ENCODE results near the gene GGACT.

Gene GGACT

DNA sequence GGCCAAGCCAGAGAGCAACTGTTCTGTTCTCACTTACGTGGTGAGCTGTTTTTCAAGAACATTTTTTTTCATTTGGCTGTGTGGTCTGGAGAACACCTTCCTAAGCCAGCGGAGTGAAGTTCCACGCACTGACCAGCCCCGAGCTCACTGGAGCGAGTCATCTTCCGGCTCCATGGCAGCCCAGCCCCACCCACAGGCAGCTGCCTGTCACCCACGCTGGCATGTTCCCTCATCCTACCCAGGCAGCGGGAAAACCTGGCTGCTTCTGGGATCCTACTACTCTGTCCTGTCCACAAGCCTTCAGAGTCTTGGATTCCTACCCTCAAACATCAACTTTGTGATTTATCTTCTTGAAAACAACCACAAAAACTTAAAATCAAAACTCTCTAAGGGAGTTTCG is 76.2 kb downstream of the GGACT start:
- no peak for DNase-seq (ENCODE audit: low read depth)

DNA sequence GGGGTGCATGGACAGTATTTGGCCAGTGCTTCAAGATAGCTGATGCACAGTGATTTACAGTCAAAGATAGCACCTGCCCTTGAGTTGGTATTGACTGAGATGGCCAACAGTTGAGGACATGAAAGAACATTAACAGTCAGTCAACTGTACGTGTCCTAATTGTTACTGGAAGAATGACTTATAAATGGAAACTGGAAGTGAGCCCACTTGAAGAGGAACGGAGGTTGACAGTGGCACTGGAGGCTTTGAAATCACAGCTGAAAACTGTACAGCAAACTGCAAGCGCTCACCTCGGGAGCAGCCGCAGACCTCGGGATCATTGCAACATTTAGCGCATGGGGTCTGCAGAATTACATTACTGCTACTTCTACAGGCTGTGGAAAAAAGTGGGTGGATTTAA is 77.1 kb downstream of the GGACT start:
- no peak for DNase-seq (ENCODE audit: low read depth)

DNA sequence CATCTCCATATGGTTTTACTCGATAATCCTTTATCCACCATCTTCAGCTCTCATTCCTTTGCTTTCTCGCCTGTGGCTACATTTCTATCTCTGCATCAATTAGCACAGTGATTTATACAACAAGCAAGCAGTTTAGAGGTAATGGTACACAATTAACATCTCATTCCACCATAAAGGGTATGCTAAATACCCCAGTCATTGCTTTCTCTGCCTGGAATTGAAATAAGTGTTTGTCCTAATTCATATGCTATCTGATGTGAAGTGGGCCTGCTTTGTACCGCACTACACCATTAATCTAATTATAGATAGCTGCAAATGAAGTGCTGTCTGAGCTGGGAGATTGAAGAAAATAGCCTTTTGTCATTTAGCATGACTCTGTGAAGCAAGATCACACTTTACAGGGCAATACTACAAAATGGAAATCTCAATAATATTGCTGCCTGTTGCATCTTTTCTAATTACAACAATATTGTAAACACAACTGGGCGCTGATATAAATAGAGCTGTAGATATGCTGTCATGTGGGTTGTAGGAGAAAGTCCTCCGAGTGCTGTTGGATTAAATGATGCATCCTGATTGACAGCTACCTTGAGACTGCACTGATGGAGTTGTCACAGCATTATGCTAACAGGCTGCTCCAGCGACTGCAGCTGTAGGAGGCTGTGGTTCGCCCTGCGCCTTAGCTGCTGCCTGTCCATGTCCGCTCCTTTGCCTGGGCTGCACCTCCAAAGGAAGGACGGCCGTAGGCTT is 78.2 kb downstream of the GGACT start:
- no peak for DNase-seq (ENCODE audit: low read depth)

GRCh38 chr13:100508996-100509395 is 79.6 kb downstream of the GGACT start:
- DNase-seq (ENCODE audit: low read depth) = no peak

GRCh38 chr13:100508455-100508854 is 80.1 kb downstream of the GGACT start:
- DNase-seq (ENCODE audit: low read depth) = no peak

DNA sequence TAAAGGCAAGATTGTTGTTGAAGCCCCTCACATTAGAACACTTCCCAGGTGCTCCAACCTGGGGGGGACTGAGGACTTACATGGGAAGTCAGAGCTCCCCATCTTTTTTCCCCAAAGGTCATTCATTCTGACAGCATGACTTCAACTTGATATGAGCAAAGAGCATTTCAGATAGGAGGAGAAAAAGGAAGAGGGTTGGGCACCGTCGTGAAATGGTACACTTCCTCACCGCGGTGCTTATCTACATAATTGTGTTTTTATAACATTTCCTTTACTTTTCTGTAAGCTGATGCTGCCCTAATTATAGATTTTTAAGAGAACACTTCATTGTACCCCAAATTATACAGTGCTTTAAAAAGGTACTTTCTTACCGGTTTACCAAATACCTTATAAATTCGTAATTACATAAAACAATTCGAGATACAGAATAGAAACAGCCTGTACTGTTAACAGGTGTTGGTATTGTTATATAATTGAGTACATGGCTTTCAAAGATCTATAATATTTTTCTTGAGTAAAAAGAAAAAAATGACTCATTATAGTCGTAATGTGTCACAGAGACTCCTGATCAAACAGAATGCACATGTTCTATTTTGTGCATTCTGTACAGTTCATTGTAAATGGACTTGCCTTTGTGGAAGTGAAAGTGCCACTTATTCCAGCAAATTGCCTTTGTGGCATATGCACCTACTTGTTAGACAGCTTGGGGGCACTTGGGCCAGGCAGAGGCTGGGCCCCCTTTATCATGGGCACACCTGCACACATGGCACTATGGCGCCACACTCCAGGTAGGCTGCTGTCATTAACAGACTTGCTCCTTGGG is 81.8 kb downstream of the GGACT start:
- no peak for DNase-seq (ENCODE audit: low read depth)

DNA sequence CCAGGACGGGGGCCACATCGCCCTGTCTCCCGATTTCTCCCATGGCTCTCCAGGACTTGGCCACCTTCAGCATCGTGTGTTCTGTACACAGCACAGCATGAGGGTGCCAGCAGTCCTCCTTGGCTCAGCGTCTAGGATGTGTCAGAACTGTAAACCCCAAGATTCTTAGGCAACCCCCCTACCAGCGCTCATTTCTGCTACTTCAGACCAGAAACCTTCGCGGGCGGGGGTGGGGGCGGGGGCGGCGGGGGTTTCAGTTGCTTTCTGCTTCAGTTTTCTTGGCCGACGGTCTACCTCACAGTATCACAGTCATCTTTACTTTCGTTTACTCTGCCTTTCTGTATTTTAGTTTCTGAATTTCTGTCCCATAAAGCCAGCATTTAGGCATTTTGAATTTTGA is 82.4 kb downstream of the GGACT start:
- DNase-seq (ENCODE audit: low read depth) = no peak

- DNase-seq (ENCODE audit: low read depth) = no peak
Observed at GRCh38 chr13:100503622-100504021, 85.0 kb downstream of the GGACT start.

DNA sequence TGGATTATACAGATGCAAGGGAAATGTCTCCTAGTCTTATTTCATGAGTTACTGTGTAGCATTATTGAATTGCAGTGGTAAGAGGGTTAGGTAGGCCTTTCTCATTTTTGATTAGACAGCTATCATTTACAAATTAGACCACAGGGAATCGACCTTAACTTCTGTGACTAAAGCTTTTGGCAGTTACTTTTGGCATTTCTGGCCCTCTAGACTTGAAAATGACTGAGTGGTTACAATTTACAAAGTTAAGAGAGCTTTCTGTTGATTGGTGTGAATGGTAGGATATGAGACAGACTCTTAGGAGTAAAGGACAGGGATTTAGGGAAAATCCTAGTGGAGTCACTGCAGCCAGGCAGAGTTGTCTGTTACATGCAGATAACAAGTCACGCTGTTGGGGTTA is 86.1 kb downstream of the GGACT start:
- no peak for DNase-seq (ENCODE audit: low read depth)

DNA sequence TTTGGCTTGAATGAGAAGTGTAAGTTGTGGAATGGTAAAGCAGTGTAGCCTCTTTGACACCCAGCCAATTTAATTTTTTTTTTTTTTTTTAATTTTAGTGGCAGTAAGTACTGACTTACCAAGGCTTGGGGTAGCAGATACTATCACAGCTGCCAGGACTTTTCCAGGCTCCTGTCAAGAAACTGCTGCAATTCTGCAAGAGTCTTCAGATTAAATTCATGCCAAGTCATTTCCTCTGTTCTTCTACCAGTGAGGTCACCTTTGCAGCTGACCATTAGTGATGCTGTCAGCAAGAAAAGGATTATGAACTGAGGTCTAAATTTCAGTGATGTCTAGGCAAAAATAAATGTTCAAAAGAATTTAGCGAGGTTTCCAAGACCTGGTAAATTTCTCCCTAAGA is 91.2 kb downstream of the GGACT start:
- DNase-seq (ENCODE audit: low read depth) = no peak

GRCh38 chr13:100495455-100495854 is 93.1 kb downstream of the GGACT start:
- DNase-seq (ENCODE audit: low read depth) = no peak

GRCh38 chr13:100493418-100493817 is 95.2 kb downstream of the GGACT start:
- no peak for DNase-seq (ENCODE audit: low read depth)

DNA sequence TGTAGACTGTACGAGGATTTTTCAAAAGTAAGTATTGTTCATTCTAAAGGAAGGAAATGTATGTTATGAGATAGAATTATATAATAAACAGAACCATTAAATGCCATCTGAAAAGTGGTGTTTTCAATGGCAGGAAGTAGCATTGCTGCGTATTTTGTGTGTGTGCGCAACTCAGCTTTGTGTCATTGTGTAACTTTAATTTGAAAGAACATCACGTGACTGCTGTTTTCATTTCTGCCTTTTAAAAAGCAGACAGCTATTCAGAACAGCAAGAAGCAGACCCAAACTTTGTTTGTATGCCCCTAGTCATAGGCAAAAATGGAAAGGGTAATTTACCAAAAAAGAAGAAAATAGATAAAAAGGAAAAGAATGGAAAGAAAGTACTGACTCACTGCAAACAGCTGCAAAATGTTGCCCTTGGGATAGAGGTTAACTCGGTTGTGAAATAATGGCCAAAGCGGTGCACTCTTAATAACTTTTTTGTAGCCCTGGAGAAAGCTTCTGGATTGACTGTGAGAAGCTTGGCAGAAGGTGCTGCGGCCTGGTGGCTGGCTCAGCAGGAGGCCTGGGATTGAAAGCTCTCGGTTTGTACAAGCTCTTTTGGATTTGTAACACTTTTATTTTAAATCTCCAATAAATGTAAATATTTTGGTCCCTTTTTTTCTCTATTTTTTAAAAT is 97.3 kb downstream of the GGACT start:
- DNase-seq (ENCODE audit: low read depth) = no peak

GRCh38 chr13:100490692-100491091 is 97.9 kb downstream of the GGACT start:
- no peak for DNase-seq (ENCODE audit: low read depth)

DNA sequence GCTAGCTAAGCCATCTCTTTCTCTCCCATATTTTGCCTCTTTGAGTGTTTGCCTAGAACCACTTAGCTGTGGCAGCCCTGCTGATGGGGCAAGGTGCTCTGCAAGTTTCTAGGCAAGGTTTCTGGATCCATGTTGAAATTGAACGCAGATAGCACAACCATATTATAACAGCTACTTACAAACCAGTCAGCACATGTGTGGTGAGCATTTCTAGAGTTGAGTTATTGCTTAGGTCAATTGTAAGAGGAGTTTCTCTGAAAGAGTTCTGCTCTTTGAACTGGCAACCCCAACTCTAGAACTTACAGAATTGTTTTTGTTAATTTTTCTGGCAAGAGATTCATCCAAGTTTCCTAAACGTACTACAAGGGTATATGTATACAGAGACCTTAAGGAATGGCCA is 103.3 kb downstream of the GGACT start:
- no peak for DNase-seq (ENCODE audit: low read depth)

DNA sequence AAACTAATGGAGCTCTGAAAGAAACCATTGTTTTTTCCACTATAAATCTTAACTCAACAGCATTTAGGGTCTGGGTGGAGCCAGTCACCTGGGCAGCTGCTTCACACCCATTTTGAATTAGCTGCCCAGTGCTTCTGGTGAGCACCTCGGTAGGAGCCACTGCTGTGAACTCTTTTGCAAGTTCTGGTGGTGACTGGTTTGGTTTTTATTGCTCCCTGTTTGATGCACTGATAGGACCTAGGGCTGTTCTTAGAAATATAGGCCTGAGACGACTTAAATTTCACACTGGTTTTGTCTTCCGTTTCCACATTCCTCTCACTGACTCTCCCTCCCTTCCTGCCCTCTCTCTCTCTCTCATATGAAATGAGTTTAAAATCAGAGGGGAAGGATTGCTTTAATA is 103.9 kb downstream of the GGACT start:
- no peak for DNase-seq (ENCODE audit: low read depth)

- no peak for DNase-seq (ENCODE audit: low read depth)
Observed at GRCh38 chr13:100483841-100484381, 104.7 kb downstream of the GGACT start.

DNA sequence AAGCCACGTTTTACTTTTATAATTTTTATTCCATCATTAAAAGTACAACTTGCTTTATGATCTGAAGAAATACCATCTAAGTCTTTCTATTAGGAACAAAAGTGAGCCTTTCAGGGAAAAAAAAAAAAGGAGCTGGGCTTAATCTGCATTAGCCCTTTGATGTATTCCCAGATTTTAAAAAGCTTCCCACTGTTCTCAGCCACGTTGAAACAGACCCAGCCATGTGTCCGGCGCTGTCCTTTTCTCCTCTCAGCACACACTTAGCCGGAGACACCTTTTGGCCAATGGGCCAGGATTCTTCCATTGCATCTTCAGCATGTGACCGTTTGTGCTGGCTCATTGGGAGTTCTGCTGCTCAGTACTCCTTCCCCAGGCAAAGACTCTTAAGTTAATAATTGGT is 105.5 kb downstream of the GGACT start:
- no peak for DNase-seq (ENCODE audit: low read depth)

DNA sequence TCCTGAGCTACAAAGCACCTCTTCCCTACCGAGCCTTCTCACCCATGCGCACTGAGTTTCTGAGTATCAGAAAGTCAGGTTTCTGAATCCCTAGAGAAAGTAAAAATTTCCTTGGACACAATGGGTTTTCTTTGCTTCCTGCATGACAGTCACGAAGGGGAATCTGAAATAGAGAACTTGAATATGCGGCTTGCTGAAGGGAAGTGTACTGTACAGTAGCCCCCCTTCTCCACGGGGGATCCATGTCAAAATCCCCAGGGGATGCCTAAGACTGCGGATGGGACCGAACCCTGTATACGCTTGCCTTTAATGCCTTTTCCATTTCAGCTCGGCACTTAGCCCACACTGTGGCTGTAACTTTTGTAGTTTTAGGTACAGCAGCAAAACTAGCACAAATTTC is 107.9 kb downstream of the GGACT start:
- no peak for DNase-seq (ENCODE audit: low read depth)
